Fibroblast of skin of scalp (primary cell): ENCODE results near the gene TRAK1.
A peak's percentile ranks its signal among the peaks of the same experiment; 100 is the strongest.

Experiments
- DNase-seq: peaks from one replicate; pipeline ENCODE4 v3.0.0-alpha.2; 2013

TRAK1 gene

GRCh38 chr3:42254566-42254965 is 163.4 kb downstream of the TRAK1 start:
- peak; percentile 13 for DNase-seq

GRCh38 chr3:42256135-42256819 is 165.1 kb downstream of the TRAK1 start:
- DNase-seq = peak; percentile 73

- DNase-seq = no peak
These were observed 165.8 kb downstream of the TRAK1 start for GRCh38 chr3:42257007-42257406.

GRCh38 chr3:42262525-42262924 is 171.4 kb downstream of the TRAK1 start:
- peak; percentile 19 for DNase-seq

- DNase-seq = no peak
These were observed 172.5 kb downstream of the TRAK1 start for GRCh38 chr3:42263354-42264346.

- DNase-seq = peak; percentile 37
These were observed 173.4 kb downstream of the TRAK1 start for GRCh38 chr3:42264399-42265058.

- DNase-seq = peak; percentile 32
These were observed 174.2 kb downstream of the TRAK1 start for GRCh38 chr3:42265059-42265991.

- no peak for DNase-seq
These were observed 174.9 kb downstream of the TRAK1 start, which contains the start of gene CCK for GRCh38 chr3:42266085-42266484. CCK (minus strand) TSS chr3:42266185; CDS start chr3:42263630, 2,555 bp downstream.

- no peak for DNase-seq
These were observed 176.7 kb downstream of the TRAK1 start for GRCh38 chr3:42267878-42268277.

- DNase-seq = no peak
These were observed 178.5 kb downstream of the TRAK1 start for GRCh38 chr3:42269647-42270046.

- DNase-seq = no peak
These were observed 179.4 kb downstream of the TRAK1 start for GRCh38 chr3:42270561-42270960.

- no peak for DNase-seq
These were observed 180.6 kb downstream of the TRAK1 start for GRCh38 chr3:42271786-42272185.

GRCh38 chr3:42273361-42273760 is 182.2 kb downstream of the TRAK1 start:
- DNase-seq = no peak

- DNase-seq = no peak
These were observed 183.1 kb downstream of the TRAK1 start for GRCh38 chr3:42274266-42274665.

- DNase-seq = no peak
These were observed 184.1 kb downstream of the TRAK1 start for GRCh38 chr3:42275217-42275616.
